Rectal smooth muscle tissue (tissue), 1 donor: ENCODE results near the gene GHR.
"Not testable (repeated sequence)": the region's sequence is repeated elsewhere in the genome, so short reads cannot be mapped to it uniquely, and the experiment has no call there.

Experiments used
- H3K27ac ChIP-seq: one replicate; pipeline ENCODE4 v1.7.0; 2013; ENCODE audit warnings: low read depth, low read length, inconsistent platforms
- H3K27me3 ChIP-seq: one replicate; pipeline ENCODE4 v1.7.0; 2013; ENCODE audit warnings: low read length; ENCODE audit not compliant: control insufficient read depth, insufficient read depth
- H3K36me3 ChIP-seq: one replicate; pipeline ENCODE4 v1.7.0; 2013; ENCODE audit warnings: low read length; ENCODE audit not compliant: control insufficient read depth, insufficient read depth
- H3K4me1 ChIP-seq: one replicate; pipeline ENCODE4 v1.7.0; 2013; ENCODE audit warnings: low read length; ENCODE audit not compliant: control insufficient read depth, insufficient read depth
- H3K4me3 ChIP-seq: one replicate; pipeline ENCODE4 v1.7.0; 2013; ENCODE audit warnings: low read length
- H3K9ac ChIP-seq: one replicate; pipeline ENCODE4 v1.7.0; 2013; ENCODE audit warnings: low read length

GHR gene

GRCh38 chr5:42648036-42648435 lies 224.8 kb downstream of the GHR start:
- Histone ChIP-seq H3K27me3 (no peaks in the 10 kb centered on the region), H3K27ac (no peak overlapping the region), H3K9ac (no peak overlapping the region), H3K4me3 (no peak overlapping the region), H3K36me3 (no peaks in the 10 kb centered on the region), H3K4me1 (no peaks in the 10 kb centered on the region)

DNA sequence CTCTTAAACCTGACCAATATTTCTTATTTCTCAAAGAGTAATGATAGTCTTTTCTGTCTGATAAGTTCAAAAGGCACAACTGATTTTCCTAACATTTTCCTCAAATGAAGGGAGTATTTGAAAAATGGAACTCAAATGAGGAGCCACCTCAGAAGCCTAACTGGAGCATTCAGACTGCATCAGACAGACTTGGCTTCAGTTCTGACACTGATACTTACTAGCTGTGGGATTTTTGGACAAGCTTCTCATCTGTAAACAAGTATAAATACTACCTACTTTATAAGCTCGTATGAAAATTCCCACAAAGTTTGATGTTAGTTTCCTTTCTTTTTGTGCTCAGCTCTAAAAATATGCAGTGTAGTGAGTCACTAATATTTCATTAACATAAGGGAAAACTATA lies 225.7 kb downstream of the GHR start:
- no peaks in the 10 kb centered on the region for H3K4me1 ChIP-seq
- H3K9ac ChIP-seq: no peak overlapping the region

GRCh38 chr5:42650084-42650483 lies 226.8 kb downstream of the GHR start:
- H3K27ac ChIP-seq: no peak overlapping the region
- no peak overlapping the region for H3K9ac ChIP-seq
- H3K27me3 ChIP-seq: no peaks in the 10 kb centered on the region
- H3K4me1 ChIP-seq: no peaks in the 10 kb centered on the region
- H3K36me3 ChIP-seq: no peaks in the 10 kb centered on the region
- H3K4me3 ChIP-seq: no peak overlapping the region

More for the DNA sequence above, 225.7 kb downstream of the GHR start:
- no peaks in the 10 kb centered on the region for H3K27me3 ChIP-seq
- H3K36me3 ChIP-seq: no peaks in the 10 kb centered on the region
- no peak overlapping the region for H3K4me3 ChIP-seq
- H3K27ac ChIP-seq: no peak overlapping the region

DNA sequence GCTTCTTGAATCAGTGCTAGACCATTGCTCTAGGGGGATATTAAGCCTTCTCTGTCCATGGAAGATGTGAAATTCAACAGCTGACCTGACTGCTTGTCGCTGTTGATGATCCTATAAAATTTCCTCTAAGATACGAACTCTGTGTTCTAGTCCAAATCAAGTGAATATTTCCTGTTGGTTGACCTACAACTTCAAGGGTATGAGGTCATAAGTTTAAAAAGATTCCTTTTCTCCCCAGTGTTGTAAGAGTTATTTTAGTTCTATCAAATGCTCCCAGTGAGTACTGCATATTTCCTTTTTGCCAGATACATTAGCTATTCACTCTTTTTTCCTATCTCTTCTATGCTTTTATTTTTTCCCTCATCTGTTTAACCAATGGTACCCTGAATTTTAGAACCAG lies 230.5 kb downstream of the GHR start:
- H3K9ac ChIP-seq: no peak overlapping the region
- H3K27ac ChIP-seq: no peak overlapping the region
- H3K27me3 ChIP-seq: no peaks in the 10 kb centered on the region
- H3K36me3 ChIP-seq: no peaks in the 10 kb centered on the region
- peaks cover 2% of the 10 kb centered on the region for H3K4me1 ChIP-seq
- H3K4me3 ChIP-seq: no peak overlapping the region

GRCh38 chr5:42654645-42655044 lies 231.4 kb downstream of the GHR start:
- Histone ChIP-seq H3K4me1 (peaks cover 2% of the 10 kb centered on the region), H3K4me3 (no peak overlapping the region), H3K9ac (no peak overlapping the region), H3K27ac (no peak overlapping the region), H3K36me3 (no peaks in the 10 kb centered on the region), H3K27me3 (no peaks in the 10 kb centered on the region)

- no peak overlapping the region for H3K4me3 ChIP-seq
Measured at GRCh38 chr5:42655982-42656650, 232.9 kb downstream of the GHR start.

DNA sequence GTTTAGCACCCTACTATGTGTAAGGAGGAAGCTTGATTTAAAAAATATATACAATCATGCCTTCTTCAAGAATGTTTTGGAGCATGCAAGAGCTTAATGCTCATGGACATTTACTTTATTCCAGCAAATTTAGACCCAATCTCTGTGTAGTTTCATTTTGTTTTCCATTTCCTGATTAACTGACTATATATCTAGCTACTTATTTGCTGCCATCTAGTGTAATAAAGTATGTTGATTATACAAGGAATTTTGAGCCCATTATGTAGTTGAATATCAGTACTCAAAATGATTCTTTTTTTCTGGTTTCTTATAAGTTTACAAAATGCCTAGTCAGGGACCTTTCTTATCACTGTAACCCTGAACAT lies 233.4 kb downstream of the GHR start:
- no peak overlapping the region for H3K27ac ChIP-seq
- H3K4me3 ChIP-seq: no peak overlapping the region
- H3K9ac ChIP-seq: no peak overlapping the region

More at GRCh38 chr5:42655982-42656650, 232.9 kb downstream of the GHR start:
- Histone ChIP-seq H3K36me3 (no peaks in the 10 kb centered on the region), H3K9ac (no peak overlapping the region), H3K27ac (no peak overlapping the region), H3K27me3 (no peaks in the 10 kb centered on the region), H3K4me1 (peaks cover 2% of the 10 kb centered on the region)

GRCh38 chr5:42659869-42660268 lies 236.6 kb downstream of the GHR start:
- not testable (repeated sequence) for H3K27ac ChIP-seq, H3K27me3 ChIP-seq, H3K4me1 ChIP-seq, H3K9ac ChIP-seq, H3K4me3 ChIP-seq, H3K36me3 ChIP-seq

More for the DNA sequence above, 233.4 kb downstream of the GHR start:
- Histone ChIP-seq H3K27me3 (no peaks in the 10 kb centered on the region), H3K4me1 (peaks cover 2% of the 10 kb centered on the region), H3K36me3 (no peaks in the 10 kb centered on the region)

- H3K9ac ChIP-seq: no peak overlapping the region
- H3K4me1 ChIP-seq: no peaks in the 10 kb centered on the region
- H3K36me3 ChIP-seq: no peaks in the 10 kb centered on the region
- H3K27me3 ChIP-seq: no peaks in the 10 kb centered on the region
- no peak overlapping the region for H3K27ac ChIP-seq
- H3K4me3 ChIP-seq: no peak overlapping the region
Measured at GRCh38 chr5:42665857-42666256, 242.6 kb downstream of the GHR start.

DNA sequence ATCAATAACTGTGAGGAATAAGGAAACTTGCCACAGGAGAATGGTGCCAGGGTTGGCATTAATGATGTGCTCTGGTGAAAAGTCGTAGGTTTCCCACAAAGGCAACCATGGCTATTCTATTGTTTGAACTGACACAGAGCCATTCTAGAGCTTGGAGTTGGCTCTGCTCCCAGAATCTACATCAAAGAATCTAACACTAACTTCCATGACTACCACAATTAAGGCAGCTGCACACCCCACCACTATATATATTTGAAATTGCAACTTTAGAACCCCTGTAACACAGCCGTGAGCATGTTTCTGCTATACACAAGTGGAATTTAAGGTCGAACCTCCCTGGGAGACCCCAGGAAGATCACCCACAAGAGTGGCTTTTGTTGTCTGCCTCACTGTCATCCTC lies 243.6 kb downstream of the GHR start:
- Histone ChIP-seq H3K9ac (no peak overlapping the region), H3K4me1 (no peaks in the 10 kb centered on the region), H3K27ac (no peak overlapping the region), H3K36me3 (no peaks in the 10 kb centered on the region), H3K4me3 (no peak overlapping the region), H3K27me3 (no peaks in the 10 kb centered on the region)

DNA sequence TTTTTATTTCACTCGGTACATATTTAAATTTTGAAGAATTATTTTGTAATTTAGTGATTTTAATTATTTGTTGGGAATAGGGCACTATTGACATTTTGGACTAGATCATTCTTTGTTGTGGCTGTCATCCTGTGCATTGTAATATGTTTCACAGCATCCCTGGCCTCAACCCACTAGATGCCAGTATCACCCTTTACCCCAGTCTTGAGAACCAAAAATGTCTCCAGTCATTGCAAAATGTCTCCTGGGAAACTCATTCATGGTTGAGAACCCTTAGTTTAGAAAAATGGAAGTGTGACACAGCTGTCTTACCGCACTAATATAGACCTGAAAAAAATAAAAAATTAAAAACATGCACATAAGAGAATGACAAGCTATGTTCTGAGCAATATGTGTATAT lies 245.0 kb downstream of the GHR start:
- H3K36me3 ChIP-seq: no peaks in the 10 kb centered on the region
- no peaks in the 10 kb centered on the region for H3K4me1 ChIP-seq
- H3K4me3 ChIP-seq: no peak overlapping the region
- no peak overlapping the region for H3K27ac ChIP-seq
- H3K9ac ChIP-seq: no peak overlapping the region
- no peaks in the 10 kb centered on the region for H3K27me3 ChIP-seq

DNA sequence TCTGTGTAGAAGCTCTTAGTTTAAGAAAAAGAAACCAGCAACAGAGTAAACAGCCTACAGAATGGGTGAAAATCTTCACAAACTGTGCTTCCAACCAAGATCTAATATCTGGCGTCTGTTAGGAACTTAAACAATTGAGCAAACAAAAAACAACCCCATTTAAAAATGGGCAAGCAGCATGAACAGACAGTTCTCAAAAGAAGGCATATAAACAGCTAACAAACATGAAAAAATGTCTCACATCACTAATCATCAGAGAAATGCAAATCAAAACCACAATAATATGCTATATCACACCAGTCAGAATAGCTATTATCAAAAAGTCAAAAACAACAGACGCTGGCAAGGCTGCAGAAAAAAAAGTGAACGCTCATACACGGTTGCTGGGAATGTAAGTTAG lies 249.7 kb downstream of the GHR start:
- Histone ChIP-seq H3K27ac (no peak overlapping the region), H3K4me3 (no peak overlapping the region), H3K4me1 (no peaks in the 10 kb centered on the region), H3K36me3 (no peaks in the 10 kb centered on the region), H3K9ac (no peak overlapping the region), H3K27me3 (no peaks in the 10 kb centered on the region)

DNA sequence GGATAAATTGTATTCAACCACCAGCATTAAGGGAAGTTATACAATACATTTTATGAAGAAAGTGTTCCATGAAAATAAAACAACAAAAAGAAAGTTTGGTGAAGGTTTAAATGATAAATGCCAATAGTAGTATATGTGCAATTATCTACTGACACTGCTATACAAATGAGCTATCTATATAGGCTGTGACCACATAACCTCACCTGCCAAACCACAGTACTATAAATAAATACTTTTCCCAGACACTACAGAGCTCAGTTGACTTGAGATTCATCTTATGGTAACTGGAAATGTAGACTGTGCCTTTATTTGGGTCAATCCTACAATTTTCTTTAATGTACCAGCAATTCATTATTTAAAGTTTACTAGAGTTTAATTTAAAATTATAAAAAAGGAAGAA lies 252.4 kb downstream of the GHR start:
- H3K27me3 ChIP-seq: no peaks in the 10 kb centered on the region
- H3K9ac ChIP-seq: no peak overlapping the region

More for the DNA sequence above, 252.4 kb downstream of the GHR start:
- Histone ChIP-seq H3K27ac (no peak overlapping the region), H3K4me3 (no peak overlapping the region), H3K4me1 (no peaks in the 10 kb centered on the region), H3K36me3 (no peaks in the 10 kb centered on the region)
